Measurements from ENCODE around the gene FMNL2. TPM values are rescaled to one million over a fixed set of nuclear protein-coding genes. Genes with fewer than 3 reads are reported as not detected.
"Not testable (repeated sequence)": the region's sequence is repeated elsewhere in the genome, so short reads cannot be mapped to it uniquely, and the experiment has no call there.

Gene FMNL2
- polyA plus RNA-seq, 1 donor from 2014 or later: 86.5 TPM

- H3K36me3 ChIP-seq (ENCODE audit: insufficient read depth, low read length): no peaks in the 10 kb centered on the region
- H3K9me2 ChIP-seq (ENCODE audit: insufficient read depth, low read length): no peaks in the 10 kb centered on the region
- no peak overlapping the region for H3K9ac ChIP-seq (ENCODE audit: low read length)
- H3K27ac ChIP-seq (ENCODE audit: low read length): no peak overlapping the region
- no peak for TF ChIP-seq EZH2 (IDR thresholded peaks at IDR 0.05; ENCODE audit: borderline replicate concordance, insufficient read depth, low read length, poor library complexity, severe bottlenecking)
- TF ChIP-seq CTCF (IDR thresholded peaks at IDR 0.05; ENCODE audit: poor library complexity, severe bottlenecking): no peak
- no peak for TF ChIP-seq REST (IDR thresholded peaks at IDR 0.05; ENCODE audit: borderline replicate concordance)
- TF ChIP-seq POLR2AphosphoS5 (IDR thresholded peaks at IDR 0.05): no peak
- TF ChIP-seq MXI1 (conservative IDR thresholded peaks at IDR 0.05; ENCODE audit: poor library complexity, severe bottlenecking): no peak
- TF ChIP-seq SMC3 (conservative IDR thresholded peaks at IDR 0.05; ENCODE audit: poor library complexity): no peak
- TF ChIP-seq TAF1 (IDR thresholded peaks at IDR 0.05; ENCODE audit: low read depth): no peak
- no peak for TF ChIP-seq RAD21 (conservative IDR thresholded peaks at IDR 0.05)
- TF ChIP-seq EP300 (conservative IDR thresholded peaks at IDR 0.05; ENCODE audit: poor library complexity, severe bottlenecking): no peak
- H3K27me3 ChIP-seq (ENCODE audit: insufficient read depth, low read depth, low read length): no peaks in the 10 kb centered on the region
- H3K9me3 ChIP-seq (ENCODE audit: low read length): no peaks in the 10 kb centered on the region
- no peak overlapping the region for H3K4me2 ChIP-seq (ENCODE audit: low read length)
- H3K79me2 ChIP-seq (replicated peaks; ENCODE audit: insufficient read depth, low read length): peaks cover 22% of the 10 kb centered on the region
- no peaks in the 10 kb centered on the region for H4K20me1 ChIP-seq (ENCODE audit: insufficient read depth)
- H2AFZ ChIP-seq (ENCODE audit: low read depth, low read length): no peak overlapping the region
- no peaks in the 10 kb centered on the region for H3F3A ChIP-seq (ENCODE audit: insufficient read depth, low read length, poor library complexity, severe bottlenecking)
- no peak overlapping the region for H3K4me3 ChIP-seq (ENCODE audit: low read length)
Observed at GRCh38 chr2:152387041-152387440, 52.1 kb downstream of the FMNL2 start.

- H3K4me3 ChIP-seq (ENCODE audit: low read length); H4K20me1 ChIP-seq (ENCODE audit: insufficient read depth); H3K27ac ChIP-seq (ENCODE audit: low read length); H3F3A ChIP-seq (ENCODE audit: insufficient read depth, low read length, poor library complexity, severe bottlenecking); H3K27me3 ChIP-seq (ENCODE audit: insufficient read depth, low read depth, low read length); H3K9ac ChIP-seq (ENCODE audit: low read length); H3K36me3 ChIP-seq (ENCODE audit: insufficient read depth, low read length); H2AFZ ChIP-seq (ENCODE audit: low read depth, low read length); H3K9me2 ChIP-seq (ENCODE audit: insufficient read depth, low read length); H3K4me2 ChIP-seq (ENCODE audit: low read length); H3K9me3 ChIP-seq (ENCODE audit: low read length): not testable (repeated sequence)
- peaks cover 21% of the 10 kb centered on the region for H3K79me2 ChIP-seq (replicated peaks; ENCODE audit: insufficient read depth, low read length)
Observed at GRCh38 chr2:152388269-152388668, 53.3 kb downstream of the FMNL2 start.

GRCh38 chr2:152389483-152389882 is 54.5 kb downstream of the FMNL2 start:
- Histone ChIP-seq H3K4me2 (ENCODE audit: low read length) (no peak overlapping the region), H3K27me3 (ENCODE audit: insufficient read depth, low read depth, low read length) (no peaks in the 10 kb centered on the region), H3K36me3 (ENCODE audit: insufficient read depth, low read length) (no peaks in the 10 kb centered on the region), H3K9ac (ENCODE audit: low read length) (no peak overlapping the region), H4K20me1 (ENCODE audit: insufficient read depth) (no peaks in the 10 kb centered on the region), H3F3A (ENCODE audit: insufficient read depth, low read length, poor library complexity, severe bottlenecking) (no peaks in the 10 kb centered on the region), H3K4me3 (ENCODE audit: low read length) (no peak overlapping the region), H3K27ac (ENCODE audit: low read length) (no peak overlapping the region), H2AFZ (ENCODE audit: low read depth, low read length) (no peak overlapping the region), H3K79me2 (replicated peaks; ENCODE audit: insufficient read depth, low read length) (peaks cover 9% of the 10 kb centered on the region), H3K9me3 (ENCODE audit: low read length) (no peaks in the 10 kb centered on the region), H3K9me2 (ENCODE audit: insufficient read depth, low read length) (no peaks in the 10 kb centered on the region)
- TF ChIP-seq CTCF (IDR thresholded peaks at IDR 0.05; ENCODE audit: poor library complexity, severe bottlenecking) (no peak), RAD21 (conservative IDR thresholded peaks at IDR 0.05) (no peak), POLR2AphosphoS5 (IDR thresholded peaks at IDR 0.05) (no peak), REST (IDR thresholded peaks at IDR 0.05; ENCODE audit: borderline replicate concordance) (no peak), EZH2 (IDR thresholded peaks at IDR 0.05; ENCODE audit: borderline replicate concordance, insufficient read depth, low read length, poor library complexity, severe bottlenecking) (no peak), TAF1 (IDR thresholded peaks at IDR 0.05; ENCODE audit: low read depth) (no peak), MXI1 (conservative IDR thresholded peaks at IDR 0.05; ENCODE audit: poor library complexity, severe bottlenecking) (no peak), EP300 (conservative IDR thresholded peaks at IDR 0.05; ENCODE audit: poor library complexity, severe bottlenecking) (no peak), SMC3 (conservative IDR thresholded peaks at IDR 0.05; ENCODE audit: poor library complexity) (no peak)
